ENCODE results near the gene UPK1A. TPM values are rescaled to one million over a fixed set of nuclear protein-coding genes. Genes with fewer than 3 reads are reported as not detected.

Gene UPK1A
- total and polyA plus RNA-seq, 10 of the 15 experiments (the other 5 are each of a cell fraction or from before 2014, with no cell fraction given), result 0.15 to 1.9 (median 0.26) TPM; not detected in 7

DNA sequence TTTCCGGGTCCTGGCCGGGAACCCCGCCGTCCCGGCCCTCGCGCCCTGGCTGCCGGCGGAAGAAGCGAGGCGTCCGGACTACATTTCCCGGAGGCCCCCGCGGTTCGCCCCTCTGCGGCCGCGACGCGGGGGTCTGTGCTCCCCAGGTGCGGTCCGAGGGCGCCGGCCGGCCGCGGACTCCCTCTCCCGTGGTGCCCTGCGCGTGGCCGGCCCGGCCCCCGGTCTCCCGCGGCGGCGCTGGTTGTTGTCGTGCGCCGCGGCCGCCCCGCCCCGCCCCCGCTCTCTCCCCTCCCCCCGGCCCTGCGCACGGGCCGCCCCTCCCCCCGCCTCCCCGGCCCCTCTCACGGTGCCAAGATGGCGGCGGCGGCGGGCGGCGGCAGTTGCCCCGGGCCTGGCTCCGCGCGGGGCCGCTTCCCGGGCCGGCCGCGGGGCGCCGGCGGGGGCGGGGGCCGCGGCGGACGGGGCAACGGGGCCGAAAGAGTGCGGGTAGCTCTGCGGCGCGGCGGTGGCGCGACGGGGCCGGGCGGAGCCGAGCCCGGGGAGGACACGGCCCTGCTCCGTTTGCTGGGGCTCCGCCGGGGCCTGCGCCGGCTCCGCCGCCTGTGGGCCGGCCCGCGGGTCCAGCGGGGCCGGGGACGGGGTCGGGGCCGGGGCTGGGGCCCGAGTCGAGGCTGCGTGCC, 51.5 kb downstream of the UPK1A start, which contains the start of gene KMT2B (continued):
- TF ChIP-seq HDGF (IDR thresholded peaks at IDR 0.05) (no peak), CREB1 (IDR thresholded peaks at IDR 0.05; ENCODE audit: low read depth) (peak; percentile 88)

DNA sequence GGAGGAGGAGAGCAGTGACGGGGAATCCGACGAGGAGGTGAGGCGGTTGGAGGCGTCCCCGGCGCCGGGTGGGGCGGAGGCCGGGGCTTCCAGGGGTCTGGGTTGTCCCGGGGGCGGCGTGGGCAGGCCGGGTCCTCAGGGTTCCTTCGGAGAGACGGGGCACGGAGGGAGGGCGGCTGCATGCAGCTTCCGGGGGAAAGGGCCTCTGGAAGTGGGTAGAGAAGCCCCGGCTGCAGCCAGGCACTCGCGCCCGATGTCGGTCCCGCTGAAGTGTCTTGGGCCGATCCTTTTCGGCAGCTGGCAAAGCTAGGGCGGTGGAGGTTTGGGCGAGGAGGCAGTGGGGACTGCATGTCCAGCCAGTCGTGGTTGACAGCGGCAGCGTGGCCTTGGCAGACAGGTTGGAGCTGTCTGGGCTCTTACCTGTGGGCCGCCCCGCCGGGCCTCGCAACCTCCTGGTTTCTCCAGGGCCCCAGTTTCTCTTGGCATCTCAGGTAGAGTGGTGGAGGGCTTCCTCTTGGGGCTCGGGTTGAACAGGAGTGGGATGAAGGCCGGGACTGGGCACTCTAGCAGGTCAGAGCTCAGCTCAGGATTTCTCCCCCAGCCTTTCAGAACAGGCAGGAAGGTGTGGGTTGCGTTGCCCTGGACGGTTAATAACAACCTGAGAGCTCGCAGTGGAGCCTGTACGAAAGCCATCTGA, 52.2 kb downstream of the UPK1A start:
- intact Hi-C loops (cut with micrococcal nuclease; ENCODE audit: unreplicated experiment), result no loop called here
- under 1% methylated on average over 27 of the region's 42 CpGs for WGBS (ENCODE audit: insufficient coverage, insufficient replicate concordance, low lambda C conversion rate, missing lambda C conversion rate)
- TF ChIP-seq BACH1 (IDR thresholded peaks at IDR 0.05; ENCODE audit: borderline replicate concordance), result peak; percentile 22; the same call in 1 of the 2 replicates
- TF ChIP-seq, protein P1, sequence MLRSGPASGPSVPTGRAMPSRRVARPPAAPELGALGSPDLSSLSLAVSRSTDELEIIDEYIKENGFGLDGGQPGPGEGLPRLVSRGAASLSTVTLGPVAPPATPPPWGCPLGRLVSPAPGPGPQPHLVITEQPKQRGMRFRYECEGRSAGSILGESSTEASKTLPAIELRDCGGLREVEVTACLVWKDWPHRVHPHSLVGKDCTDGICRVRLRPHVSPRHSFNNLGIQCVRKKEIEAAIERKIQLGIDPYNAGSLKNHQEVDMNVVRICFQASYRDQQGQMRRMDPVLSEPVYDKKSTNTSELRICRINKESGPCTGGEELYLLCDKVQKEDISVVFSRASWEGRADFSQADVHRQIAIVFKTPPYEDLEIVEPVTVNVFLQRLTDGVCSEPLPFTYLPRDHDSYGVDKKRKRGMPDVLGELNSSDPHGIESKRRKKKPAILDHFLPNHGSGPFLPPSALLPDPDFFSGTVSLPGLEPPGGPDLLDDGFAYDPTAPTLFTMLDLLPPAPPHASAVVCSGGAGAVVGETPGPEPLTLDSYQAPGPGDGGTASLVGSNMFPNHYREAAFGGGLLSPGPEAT (IDR thresholded peaks at IDR 0.05; ENCODE audit: low read depth), result no peak
- TF ChIP-seq NBN (IDR thresholded peaks at IDR 0.05), result 0 out of 2 replicates have a peak, but pooled peaks have one; percentile 31
- TF ChIP-seq, protein P2, sequence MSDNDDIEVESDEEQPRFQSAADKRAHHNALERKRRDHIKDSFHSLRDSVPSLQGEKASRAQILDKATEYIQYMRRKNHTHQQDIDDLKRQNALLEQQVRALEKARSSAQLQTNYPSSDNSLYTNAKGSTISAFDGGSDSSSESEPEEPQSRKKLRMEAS (IDR thresholded peaks at IDR 0.05; ENCODE audit: low read depth, low read length), result no peak
- 0 out of 2 replicates have a peak, but pooled peaks have one; percentile 11 for TF ChIP-seq CREB1 (IDR thresholded peaks at IDR 0.05; ENCODE audit: low read depth)
- TF ChIP-seq, protein P3, sequence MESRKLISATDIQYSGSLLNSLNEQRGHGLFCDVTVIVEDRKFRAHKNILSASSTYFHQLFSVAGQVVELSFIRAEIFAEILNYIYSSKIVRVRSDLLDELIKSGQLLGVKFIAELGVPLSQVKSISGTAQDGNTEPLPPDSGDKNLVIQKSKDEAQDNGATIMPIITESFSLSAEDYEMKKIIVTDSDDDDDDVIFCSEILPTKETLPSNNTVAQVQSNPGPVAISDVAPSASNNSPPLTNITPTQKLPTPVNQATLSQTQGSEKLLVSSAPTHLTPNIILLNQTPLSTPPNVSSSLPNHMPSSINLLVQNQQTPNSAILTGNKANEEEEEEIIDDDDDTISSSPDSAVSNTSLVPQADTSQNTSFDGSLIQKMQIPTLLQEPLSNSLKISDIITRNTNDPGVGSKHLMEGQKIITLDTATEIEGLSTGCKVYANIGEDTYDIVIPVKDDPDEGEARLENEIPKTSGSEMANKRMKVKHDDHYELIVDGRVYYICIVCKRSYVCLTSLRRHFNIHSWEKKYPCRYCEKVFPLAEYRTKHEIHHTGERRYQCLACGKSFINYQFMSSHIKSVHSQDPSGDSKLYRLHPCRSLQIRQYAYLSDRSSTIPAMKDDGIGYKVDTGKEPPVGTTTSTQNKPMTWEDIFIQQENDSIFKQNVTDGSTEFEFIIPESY (IDR thresholded peaks at IDR 0.05), result no peak
- TF ChIP-seq EGR1 (IDR thresholded peaks at IDR 0.05; ENCODE audit: borderline replicate concordance in 1 of 2, low read depth in 2 of 2, low read length in 2 of 2), result peak in 1 of 2 experiments; percentile 32; a peak in 1 of 3 replicates
- peak; percentile 29; the same call in 1 of the 2 replicates for TF ChIP-seq DPF2 (IDR thresholded peaks at IDR 0.05)
- TF ChIP-seq HDGF (IDR thresholded peaks at IDR 0.05), result peak; percentile 25; the same call in 1 of the 2 replicates
- no peak for TF ChIP-seq RELA (IDR thresholded peaks at IDR 0.05; ENCODE audit: borderline replicate concordance, partially characterized antibody)
- TF ChIP-seq POLR2A (IDR thresholded peaks at IDR 0.05; ENCODE audit: low read depth, low read length), result peak; percentile 66
- TF ChIP-seq, protein P4, sequence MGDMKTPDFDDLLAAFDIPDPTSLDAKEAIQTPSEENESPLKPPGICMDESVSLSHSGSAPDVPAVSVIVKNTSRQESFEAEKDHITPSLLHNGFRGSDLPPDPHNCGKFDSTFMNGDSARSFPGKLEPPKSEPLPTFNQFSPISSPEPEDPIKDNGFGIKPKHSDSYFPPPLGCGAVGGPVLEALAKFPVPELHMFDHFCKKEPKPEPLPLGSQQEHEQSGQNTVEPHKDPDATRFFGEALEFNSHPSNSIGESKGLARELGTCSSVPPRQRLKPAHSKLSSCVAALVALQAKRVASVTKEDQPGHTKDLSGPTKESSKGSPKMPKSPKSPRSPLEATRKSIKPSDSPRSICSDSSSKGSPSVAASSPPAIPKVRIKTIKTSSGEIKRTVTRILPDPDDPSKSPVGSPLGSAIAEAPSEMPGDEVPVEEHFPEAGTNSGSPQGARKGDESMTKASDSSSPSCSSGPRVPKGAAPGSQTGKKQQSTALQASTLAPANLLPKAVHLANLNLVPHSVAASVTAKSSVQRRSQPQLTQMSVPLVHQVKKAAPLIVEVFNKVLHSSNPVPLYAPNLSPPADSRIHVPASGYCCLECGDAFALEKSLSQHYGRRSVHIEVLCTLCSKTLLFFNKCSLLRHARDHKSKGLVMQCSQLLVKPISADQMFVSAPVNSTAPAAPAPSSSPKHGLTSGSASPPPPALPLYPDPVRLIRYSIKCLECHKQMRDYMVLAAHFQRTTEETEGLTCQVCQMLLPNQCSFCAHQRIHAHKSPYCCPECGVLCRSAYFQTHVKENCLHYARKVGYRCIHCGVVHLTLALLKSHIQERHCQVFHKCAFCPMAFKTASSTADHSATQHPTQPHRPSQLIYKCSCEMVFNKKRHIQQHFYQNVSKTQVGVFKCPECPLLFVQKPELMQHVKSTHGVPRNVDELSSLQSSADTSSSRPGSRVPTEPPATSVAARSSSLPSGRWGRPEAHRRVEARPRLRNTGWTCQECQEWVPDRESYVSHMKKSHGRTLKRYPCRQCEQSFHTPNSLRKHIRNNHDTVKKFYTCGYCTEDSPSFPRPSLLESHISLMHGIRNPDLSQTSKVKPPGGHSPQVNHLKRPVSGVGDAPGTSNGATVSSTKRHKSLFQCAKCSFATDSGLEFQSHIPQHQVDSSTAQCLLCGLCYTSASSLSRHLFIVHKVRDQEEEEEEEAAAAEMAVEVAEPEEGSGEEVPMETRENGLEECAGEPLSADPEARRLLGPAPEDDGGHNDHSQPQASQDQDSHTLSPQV (IDR thresholded peaks at IDR 0.05), result no peak

More for the DNA sequence above, 52.2 kb downstream of the UPK1A start:
- Histone ChIP-seq H3K4me2 (ENCODE audit: control insufficient read depth, insufficient read depth) (peak overlapping the region; percentile 97), H3K9me3 (replicated peaks; ENCODE audit: control insufficient read depth, insufficient read depth, low read length) (no peaks in the 10 kb centered on the region), H4K20me1 (ENCODE audit: control insufficient read depth, insufficient read depth) (no peaks in the 10 kb centered on the region), H3K9ac (ENCODE audit: control insufficient read depth, insufficient read depth, low read length) (peak overlapping the region; percentile 83), H2AFZ (ENCODE audit: control insufficient read depth, low read depth, low read length) (no peak overlapping the region), H3K27me3 (replicated peaks in 1 of 2; ENCODE audit: control insufficient read depth in 2 of 2, insufficient read depth in 2 of 2, low read length in 1 of 2) (no peaks in the 10 kb centered on the region), H3K27ac (ENCODE audit: control insufficient read depth, insufficient read depth) (peak overlapping the region; percentile 72), H3K4me3 (peak overlapping the region; percentile 97), H3K36me3 (ENCODE audit: control insufficient read depth in 2 of 2, insufficient read depth in 2 of 2, low read length in 1 of 2) (peaks cover 5 to 15% of the 10 kb centered on the region in 2 experiments), H3K4me1 (ENCODE audit: control insufficient read depth, insufficient read depth, low read length) (peaks cover 25% of the 10 kb centered on the region), H3K79me2 (ENCODE audit: control insufficient read depth, insufficient read depth, low read length) (peaks cover 55% of the 10 kb centered on the region)
- ATAC-seq, result no peak
- no TSS peak for BruUV-seq (replicated peaks)
- ChIA-PET CTCF (interaction anchor here (0.6 to 1.5 kb wide), 5 partner anchors 16 to 58 kb away, joined by 3 to 8 read pairs (median 3); no protein-coding TSS in a partner anchor), RAD21 (ENCODE audit: unreplicated experiment) (interaction anchor here (0.9 to 1.6 kb wide), 10 partner anchors 16 to 213 kb away, joined by 3 to 10 read pairs (median 6); partner anchors contain the start of genes COX6B1, IGFLR1, LIN37 and PSENEN), SMC1A (ENCODE audit: uncharacterized antibody, unreplicated experiment) (interaction anchor here (0.9 to 1.5 kb wide), 9 partner anchors 17 to 70 kb away, joined by 3 to 8 read pairs (median 4); partner anchors contain the start of genes COX6B1, LIN37, PSENEN and U2AF1L4), POLR2A (interaction anchor here (0.6 to 1.8 kb wide), 11 partner anchors 9 to 62 kb away, joined by 3 to 12 read pairs (median 5); partner anchors contain the start of genes IGFLR1, LIN37, PSENEN and U2AF1L4)
- FAIRE-seq, result no peak
- no peak for DNase-seq (ENCODE audit: low read depth, low spot score)
- in situ Hi-C loops (cut with MboI), result no loop called here
